Activated CD4-positive, CD25-positive, alpha-beta regulatory T cell treated with anti-CD3 and anti-CD28 coated beads, Interleukin-2, amount 50 U/mL, for 24 hours (primary cell): ENCODE results near the gene NAA80.

Experiments used
- ATAC-seq, 2 donors: fragments of 150-1000 bp; cut with Tn5 transposase; one replicate each; pipeline ENCODE4 v1.10.0; 2021; ENCODE audit warnings: mild to moderate bottlenecking in 1 of 2, moderate library complexity in 1 of 2

Gene NAA80

GRCh38 chr3:50254577-50255250, 44.5 kb downstream of the NAA80 start:
- no peak for ATAC-seq

GRCh38 chr3:50251220-50251619, 48.0 kb downstream of the NAA80 start:
- peak; percentile 44 to 45 for ATAC-seq

GRCh38 chr3:50250514-50250913, 48.7 kb downstream of the NAA80 start:
- no peak for ATAC-seq

- no peak for ATAC-seq
Observed at GRCh38 chr3:50249457-50249856, 49.7 kb downstream of the NAA80 start.

- no peak for ATAC-seq
Observed at GRCh38 chr3:50248387-50248786, 50.8 kb downstream of the NAA80 start.

GRCh38 chr3:50246517-50246954, 52.7 kb downstream of the NAA80 start:
- ATAC-seq: peak; percentile 89 to 90
